Fibroblast of the conjunctiva (primary cell): Measurements from ENCODE around the gene FHOD3.
"Not testable (repeated sequence)": the region's sequence is repeated elsewhere in the genome, so short reads cannot be mapped to it uniquely, and the experiment has no call there.

Experiments
- DNase-seq: peaks from one replicate; pipeline ENCODE4 v3.0.0-alpha.2; 2010; ENCODE audit warnings: low read depth

The FHOD3 gene

DNA sequence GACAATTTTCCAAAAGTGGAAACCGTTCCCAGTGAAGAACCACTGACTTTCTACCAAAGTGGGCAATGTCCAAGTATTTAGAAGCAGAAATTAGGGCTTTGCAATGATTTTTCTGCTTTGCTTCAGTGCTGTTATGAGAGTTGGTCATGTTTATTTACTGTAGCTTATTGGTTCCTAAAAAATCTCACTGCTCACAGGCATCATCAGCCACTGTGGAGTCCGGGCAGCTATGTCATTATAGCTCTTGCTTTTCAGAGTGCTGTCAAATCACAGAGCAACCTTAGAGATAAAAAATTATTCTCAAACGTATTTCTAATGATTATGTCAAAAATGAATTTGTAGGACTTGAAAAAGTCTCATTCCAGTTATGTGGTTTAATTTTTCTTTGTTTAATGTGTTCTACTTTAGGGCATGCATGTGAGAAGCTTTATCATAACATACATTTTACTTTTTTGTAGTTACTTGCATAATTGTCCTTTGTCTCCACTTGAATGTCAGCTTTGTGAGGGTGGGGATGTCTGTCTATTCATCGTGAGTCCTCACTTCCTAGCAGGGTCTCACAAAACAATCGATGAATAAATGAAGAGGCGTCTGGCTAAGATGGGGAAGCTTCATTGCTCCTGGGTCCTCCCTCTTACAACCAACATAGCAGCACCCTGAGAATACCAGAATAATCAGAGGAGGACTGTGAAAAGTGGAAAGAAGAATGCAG lies 413.7 kb downstream of the FHOD3 start:
- no peak for DNase-seq

DNA sequence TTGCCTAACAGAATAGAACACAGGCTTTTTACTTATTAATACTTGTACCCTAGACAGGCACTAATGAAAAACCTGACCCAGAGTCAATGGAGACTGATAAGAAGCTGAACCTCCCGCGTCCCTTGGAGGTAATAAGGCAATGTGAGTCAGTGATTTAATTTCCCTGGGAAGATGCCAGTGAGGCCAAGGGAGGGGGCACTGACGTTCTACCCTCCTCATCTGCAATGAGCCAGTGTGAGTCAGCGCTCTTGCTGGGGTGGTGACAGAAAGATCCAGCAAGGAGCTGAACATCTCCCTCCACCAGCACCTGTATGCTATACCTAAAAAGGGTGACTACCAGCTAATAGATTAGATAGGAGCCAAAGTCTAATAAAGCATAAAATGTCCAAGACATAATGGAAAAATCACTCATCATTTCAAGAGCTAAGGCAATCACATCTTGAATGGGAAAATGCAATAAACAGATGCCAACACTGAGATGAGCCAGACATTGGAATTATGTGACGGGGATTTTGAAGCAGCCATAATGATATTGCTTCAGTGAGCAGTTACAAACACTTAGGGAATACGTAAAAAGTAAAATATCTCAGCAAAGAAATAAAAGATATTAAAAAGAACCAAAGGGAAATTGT lies 414.4 kb downstream of the FHOD3 start:
- peak; percentile 51 for DNase-seq

DNA sequence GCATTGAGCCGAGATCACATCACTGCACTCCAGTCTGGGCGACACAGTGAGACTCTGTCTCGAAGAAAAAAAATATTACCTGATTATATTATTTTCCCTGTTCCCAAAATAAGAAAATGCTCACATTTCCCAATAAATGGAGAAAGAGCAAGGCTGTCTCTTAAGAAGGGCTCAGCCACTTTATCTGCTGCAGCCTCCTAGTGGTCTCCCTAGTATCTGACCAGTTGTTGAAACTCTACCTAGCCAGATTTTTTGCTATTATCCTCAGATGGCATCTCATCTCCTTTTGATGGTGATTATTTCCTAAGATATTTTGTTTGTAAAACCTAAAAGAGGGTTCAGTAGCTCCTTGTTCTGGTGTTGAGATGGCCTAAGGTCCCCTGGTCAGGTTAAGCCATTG lies 417.0 kb downstream of the FHOD3 start:
- no peak for DNase-seq

DNA sequence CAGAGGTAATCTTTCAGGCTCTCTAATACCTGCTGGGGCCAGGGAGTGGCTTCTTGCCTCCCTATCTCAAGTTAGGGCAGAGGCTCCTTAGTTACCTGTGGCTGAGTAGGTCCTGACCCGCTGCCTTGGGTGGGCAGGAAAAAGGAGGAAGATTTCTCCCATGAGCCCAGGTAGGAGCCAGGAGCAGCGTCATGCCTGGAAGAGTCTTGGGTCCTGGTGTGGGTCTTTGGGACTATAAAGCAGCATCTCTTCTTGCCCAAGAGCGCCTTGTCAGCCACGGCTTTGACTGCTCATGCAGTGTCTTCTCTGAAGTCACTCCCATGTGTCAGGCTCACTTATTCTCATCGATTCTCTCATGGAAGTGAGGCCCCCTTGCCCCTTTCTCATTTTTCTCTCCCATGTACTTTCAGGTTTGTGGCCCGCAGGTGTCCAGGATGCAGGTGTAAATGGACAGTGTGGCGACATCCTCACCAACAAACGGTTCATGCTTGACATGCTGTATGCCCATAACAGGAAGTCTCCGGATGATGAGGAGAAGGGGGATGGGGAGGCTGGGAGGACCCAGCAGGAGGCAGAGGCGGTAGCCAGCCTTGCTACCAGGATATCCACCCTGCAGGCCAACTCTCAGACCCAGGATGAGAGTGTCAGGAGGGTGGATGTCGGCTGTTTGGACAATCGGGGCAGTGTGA lies 420.1 kb downstream of the FHOD3 start:
- DNase-seq = no peak

DNA sequence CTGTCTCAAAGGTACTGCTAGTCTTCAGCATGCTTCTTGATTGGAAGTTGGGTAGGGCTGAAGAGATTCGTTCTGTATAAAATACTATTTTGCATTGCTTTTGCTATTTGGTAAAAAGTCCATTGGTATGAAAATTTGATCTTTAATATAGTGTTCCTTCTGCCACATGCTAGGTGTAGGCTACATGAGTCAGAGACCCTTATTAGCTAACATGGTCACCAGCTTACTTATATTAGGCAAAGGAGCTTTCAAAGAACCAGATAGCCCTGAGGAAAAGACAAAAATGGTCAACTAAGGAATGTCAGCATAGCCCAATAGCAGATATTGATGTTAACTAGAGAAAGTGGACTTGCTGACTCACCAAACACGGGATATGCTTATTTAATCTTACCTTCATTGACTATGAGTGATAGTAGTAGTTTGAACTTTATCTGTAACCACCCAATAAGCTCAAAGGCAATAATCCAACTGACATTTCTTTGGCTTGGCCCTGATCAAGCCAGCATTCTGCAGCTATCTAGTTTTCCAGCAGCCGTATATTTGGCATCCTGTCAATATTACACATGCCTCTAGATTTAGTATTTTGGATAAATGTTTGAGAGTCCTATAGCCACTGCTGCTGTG lies 421.3 kb downstream of the FHOD3 start:
- no peak for DNase-seq

DNA sequence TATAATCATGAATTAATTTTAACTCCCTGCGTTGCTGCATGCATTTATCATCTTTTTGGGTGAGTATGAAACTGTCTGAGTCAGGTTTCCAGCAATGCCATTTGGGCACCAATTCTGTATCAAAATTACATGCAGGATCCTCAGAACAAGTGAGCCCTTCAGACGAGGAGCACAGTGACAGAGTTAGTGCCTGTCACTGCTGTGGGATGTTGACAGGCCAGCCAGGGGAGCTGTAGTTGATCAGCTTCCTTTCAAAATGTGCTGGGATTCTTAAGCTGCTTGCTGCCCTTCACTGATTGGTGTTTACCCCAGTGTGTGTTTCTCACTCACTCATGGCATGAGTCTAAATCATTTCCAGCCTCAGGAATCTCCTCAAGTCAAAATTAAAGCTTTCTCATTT lies 422.1 kb downstream of the FHOD3 start:
- no peak for DNase-seq

DNA sequence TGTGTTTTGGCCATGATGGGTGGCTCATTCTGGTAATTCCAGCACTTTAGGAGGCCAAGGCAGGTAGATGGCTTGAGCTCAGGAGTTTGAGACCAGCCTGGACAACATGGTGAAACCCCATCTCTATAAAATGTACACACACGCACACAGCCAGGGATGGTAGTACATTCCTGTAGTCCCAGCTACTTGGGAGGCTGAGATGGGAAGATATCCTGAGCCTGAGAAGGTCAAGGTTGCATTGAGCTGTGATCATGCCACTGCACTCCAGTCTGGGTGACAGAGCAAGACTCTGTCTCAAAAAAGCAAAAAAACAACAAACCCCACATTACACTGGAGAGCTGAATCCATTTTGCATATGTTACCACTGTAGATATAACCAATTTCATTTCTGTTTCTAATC lies 423.8 kb downstream of the FHOD3 start:
- not testable (repeated sequence) for DNase-seq

DNA sequence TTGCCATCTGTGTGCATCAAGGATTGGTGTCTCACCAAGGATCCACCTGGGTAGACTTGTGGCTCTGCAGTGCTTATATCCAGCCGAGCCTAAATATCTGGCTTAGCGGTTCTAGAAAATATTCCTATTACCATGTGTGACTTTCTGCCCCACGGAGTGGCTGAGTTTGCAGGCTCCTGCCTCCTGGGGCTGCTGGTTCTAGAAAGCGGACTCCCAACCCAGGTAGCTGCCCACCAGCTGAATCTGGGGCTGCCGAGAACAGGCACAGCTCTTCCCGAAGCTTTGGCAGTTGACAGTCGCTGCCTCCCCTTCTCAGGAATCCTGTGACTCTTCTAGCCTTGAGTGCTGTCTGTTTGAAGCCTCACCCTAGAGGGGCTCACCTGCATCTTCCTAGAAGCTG lies 426.7 kb downstream of the FHOD3 start:
- no peak for DNase-seq

DNA sequence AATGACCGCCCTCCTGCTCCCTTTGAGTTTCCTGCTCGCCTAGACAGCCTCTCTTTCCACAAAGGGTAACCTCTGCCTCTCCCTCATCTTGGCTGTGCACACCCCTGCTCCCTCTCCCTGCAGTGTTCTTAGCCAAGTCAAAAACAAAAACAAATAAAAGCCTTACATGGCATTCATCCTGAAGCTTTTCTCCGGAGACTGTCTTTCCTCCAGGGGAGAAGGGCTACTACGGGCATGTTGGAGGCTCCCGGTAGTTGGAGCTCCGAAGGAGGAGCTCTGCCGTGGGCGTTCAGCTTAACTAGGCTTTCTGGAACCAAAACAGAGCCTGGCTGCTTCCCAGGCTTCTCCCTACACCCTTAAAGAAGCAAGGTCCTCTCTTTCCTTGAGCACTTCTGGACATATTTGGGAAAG lies 427.1 kb downstream of the FHOD3 start:
- peak; percentile 18 for DNase-seq

DNA sequence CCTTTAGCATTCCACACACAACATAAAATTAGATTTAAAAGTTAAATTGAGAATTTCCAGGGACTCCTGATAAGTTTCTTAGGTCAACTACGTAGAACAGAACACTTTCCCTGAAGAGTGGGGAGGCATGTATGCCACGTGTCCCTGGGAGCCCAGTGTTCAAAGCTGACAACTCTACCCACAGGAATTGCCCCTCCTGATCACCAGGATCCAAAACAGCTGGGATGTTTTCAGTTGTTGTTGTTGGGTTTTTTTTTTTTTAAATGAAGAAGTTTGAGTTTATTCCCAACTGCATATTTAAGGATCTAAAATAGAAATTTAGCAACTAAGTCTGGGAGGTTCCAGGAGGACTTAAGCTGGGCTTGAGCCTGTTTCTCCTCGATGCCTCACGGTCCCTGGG lies 430.8 kb downstream of the FHOD3 start:
- no peak for DNase-seq

DNA sequence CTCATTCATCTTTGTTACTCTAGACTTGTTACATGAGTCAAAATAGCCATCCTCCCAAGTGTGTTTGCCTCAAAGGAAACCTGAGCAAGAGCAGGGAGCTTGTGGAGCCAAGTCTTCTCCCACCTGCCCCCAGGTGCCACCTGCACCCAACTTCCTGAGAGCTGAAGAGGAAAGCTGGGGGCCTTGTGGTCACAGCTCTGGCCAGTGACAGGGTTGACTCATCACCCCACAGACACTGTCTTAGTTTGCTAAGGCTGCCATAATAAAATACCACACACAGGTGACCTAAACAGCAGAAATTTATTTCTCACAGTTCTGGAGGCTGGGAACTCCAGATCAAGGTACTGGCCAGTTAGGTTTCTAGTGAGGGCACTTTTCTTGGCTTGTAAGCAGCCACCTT lies 431.7 kb downstream of the FHOD3 start:
- DNase-seq = no peak

DNA sequence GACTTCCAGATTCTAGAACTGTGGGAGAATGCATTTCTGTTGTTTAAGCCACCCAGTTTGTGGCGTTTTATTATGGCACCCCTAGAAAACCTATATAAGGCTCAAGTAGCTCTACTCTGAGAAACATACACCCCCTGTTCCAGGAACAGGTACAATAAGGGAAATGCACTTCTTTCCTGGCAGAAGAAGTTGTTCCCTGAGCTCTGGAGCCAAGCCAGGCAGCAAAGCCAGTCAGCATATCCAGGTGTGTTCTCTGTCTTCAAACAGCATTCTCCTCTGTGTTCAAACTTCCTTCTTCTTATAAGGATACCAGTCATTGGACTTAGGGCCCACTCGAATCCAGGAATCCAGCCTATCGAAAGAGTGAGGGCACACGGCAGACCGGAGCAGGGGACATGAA lies 434.8 kb downstream of the FHOD3 start:
- no peak for DNase-seq

DNA sequence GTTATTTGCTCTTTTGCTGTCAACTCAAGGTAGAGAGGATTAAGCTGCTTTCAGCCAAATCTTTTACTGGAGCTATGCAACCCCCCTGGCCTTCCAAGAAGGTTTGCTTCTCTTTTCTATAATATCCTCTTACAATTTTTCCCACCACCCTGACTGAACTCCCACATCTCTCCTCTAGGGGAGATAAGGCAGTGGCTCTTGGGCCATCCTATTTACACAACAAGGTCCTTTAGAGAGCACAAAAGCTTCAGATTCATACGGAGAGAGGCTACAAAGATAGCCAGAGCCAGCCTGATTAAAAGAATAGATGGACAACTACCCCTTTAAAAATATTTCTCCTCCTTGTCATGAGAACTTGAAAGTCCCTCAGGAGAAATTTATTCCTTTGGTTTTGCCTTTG lies 435.6 kb downstream of the FHOD3 start:
- no peak for DNase-seq

DNA sequence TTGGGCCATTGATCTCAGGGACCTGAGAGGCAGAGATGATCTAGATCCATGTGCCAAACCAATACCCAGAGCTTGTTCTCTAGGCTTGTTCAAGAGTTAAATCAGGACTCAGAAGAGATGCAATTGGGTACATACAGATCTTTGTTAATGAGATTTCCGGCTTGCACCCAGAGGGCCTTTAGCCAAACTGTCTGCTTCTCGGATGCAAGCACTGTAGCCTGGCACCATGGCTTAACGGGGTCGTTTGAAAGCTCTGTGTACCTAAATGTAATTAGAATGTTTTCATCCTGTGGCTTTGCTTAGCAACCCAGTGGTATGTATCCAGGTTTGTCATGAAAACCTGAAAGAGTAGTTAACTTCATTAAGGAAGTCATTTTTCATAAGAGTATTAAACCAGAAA lies 437.1 kb downstream of the FHOD3 start:
- DNase-seq = no peak

DNA sequence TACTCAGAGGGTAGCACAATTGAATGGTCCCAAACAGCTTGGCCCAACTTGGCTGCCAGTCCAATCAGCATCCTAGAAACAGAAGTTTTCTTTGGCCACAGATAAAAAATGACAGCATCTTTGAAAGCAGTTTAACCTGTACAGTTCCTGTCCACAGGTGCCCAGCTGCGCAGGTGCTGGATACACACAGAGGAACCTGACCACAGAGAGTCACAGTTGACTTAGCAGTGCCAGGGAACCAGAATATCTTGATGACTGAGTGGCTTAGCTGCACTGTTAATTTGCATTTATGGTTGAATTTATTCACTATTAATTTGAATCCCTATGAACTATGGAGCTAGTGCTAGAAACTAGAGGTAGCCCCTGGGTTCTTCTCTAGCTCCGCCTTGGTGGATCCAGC lies 437.6 kb downstream of the FHOD3 start:
- DNase-seq = no peak

DNA sequence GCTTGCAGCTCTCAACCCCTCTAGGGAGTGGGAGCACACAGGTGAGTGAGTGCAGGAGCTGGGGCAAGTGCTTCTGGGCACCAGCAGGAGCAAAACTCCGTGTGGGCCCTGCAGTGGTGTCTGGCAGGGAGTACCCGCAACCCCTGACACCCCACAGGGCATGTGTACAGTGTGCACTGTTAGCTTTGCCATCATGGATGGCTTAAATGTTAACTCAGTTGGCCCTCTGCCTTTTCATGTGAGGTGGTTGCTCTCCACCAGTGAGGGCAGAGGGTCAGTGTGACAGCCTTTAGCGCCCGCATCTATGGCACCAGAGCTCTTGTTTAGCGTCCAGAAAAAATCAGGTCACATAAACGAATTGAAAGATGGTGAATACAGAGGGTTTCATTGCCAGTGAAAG lies 438.6 kb downstream of the FHOD3 start:
- DNase-seq = no peak

DNA sequence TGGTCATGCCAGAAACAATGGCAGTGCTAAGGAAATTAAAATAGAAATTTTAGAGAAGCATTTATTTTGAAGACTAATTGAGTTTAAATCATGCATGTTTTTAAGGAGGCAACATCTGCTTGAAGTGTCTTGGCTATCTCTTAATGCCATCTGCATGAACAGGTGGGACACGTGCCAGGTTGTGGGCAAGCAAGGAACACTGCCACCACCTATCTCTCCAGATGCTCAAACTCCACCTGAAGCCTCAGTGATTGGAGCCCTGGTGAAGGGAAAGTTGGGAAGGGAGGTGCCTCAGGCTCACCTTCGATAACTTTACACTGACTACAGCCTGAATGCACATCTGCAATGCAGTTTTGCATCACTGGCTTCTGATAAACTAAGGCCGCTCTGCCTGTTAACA lies 439.8 kb downstream of the FHOD3 start:
- DNase-seq = no peak

DNA sequence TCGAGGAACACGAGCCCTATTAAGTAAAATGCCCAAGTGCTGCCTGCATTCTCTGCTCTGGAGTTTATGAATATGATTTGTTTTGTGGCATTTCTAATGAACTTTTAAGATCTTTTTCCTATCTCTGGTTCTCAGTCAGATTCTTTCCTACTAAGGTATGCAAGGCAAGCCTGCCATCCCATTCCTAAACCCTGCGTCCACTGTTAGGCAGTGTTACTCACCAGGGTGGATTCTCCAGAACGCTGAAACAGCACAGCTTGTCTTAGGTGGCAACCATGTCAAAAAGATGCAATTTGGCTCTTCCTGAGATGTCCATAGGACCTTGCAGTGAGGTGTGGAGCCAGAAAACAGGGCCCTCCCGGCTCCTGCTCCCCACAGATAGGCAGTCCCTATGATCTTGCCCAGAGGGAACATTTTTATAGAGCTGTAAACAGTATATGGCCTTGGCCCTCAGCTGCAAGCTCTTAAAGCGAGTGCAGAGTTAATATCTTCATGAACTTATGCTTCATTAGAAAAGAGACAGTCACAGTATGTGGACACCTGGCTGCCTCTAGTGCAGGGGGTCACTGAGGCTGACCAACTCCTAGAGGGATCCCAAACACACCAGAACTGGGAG lies 446.9 kb downstream of the FHOD3 start:
- no peak for DNase-seq

DNA sequence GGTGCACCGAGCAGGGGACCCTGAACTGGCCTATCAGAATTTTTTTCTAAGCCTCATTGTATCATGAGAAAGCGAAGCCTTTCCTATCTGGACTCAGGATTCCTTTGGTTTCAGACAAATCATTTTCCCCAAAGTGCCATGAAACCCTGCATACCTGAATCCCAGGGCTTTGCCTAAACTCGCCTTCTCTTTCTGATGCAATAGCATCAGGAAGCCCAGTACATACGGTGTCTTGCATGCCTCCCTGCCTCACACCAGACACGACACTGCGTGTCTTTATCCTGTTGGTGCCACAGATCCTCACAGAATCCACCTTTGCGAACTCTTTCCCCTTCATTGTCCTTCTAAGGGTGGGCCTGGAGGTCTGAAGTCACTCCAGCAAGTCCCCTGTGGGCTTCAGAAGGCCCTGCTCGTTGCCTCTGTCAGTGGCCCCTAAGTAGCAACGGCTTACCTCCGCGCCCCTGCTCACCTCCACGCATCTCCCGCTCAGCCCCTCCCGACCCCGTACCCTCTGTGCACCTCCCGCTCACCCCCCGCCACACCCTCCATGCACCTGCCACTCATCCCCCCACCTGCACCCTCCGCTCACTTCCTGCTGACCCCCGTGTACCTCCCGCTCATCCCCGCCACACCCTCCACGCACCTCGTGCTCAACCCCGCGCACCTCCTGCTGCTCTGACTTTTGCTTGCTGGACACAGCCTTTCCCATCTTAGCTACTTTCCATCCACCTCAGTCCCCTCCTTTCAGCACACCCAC lies 447.9 kb downstream of the FHOD3 start:
- DNase-seq = no peak

DNA sequence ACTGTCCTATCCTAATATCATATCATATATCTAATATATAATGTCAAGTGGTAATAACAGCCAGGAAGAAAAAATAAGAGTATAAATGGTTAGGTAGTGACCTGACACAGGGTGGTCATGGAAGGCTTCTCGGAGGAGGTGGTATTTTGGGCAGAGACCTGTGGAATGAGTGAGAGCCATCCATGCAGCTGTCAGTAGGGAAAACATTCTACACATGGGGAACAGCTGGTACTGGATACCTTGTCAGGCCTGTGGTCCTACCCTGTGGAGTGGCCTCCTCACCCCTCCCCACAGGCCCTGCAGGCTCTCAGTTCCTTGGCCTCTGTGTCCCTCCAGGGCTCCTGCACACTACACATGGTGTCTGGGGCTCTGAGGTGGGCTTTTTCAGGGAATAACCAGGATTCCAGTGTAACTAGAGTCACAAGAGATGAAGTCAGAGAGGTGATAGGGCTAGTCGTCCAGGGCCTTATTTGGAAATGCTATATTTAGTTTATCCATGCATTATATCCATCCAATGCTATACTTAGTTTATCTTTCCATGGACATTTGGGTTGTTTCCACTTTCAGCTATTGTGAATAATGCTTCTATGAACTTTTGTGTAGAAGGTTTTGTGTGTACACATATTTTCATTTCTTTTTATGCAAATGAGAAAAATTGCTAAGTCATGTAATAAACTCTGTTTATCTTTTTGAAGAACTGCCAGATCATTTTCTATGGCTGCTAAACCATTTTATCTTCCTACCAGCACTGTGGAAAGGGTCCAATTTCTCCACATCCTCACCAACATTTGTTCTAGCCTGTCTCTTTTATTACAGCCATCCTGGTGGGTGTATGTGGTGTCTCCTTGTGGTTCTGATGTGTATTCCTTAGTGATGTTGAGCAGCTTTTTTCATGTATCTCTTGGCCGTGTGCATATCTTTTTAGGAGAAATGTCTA lies 455.7 kb downstream of the FHOD3 start:
- DNase-seq = no peak

DNA sequence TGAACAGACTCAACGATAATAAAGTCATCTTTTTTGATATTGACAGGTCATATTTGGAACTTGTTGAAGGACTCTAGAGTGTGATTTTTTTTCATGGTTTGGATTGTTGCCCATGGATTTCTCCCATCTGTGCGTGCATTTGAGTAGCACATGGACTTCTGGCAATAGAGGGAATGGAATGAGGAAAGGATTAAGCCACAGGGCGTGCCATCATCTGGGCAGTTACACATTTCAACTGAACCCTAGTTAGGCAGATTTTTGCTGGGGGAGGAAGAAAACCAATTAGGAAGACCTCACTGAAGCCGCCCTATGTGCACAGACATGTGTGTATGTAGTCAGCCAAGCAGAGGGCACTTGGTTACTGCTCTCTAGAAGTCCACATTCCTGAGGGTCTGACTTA lies 458.7 kb downstream of the FHOD3 start:
- DNase-seq = peak; percentile 28
